HG03139 (cell line): Measurements from ENCODE around the gene HMBS.
"Not testable (repeated sequence)": the region's sequence is repeated elsewhere in the genome, so short reads cannot be mapped to it uniquely, and the experiment has no call there.

ENCODE experiments used
- ATAC-seq: cut with Tn5 transposase; IDR thresholded peaks from one replicate; pipeline ENCODE4 v1.9.1; 2021; ENCODE audit not compliant: unreplicated experiment

HMBS gene

GRCh38 chr11:119118227-119118626, 33.5 kb downstream of the HMBS start:
- no peak for ATAC-seq

GRCh38 chr11:119118946-119119345, 34.3 kb downstream of the HMBS start:
- no peak for ATAC-seq

GRCh38 chr11:119120639-119121007, 35.9 kb downstream of the HMBS start:
- ATAC-seq: no peak

GRCh38 chr11:119121008-119121810, 36.5 kb downstream of the HMBS start, which contains the start of gene HINFP:
Gene HINFP (plus strand): TSS chr11:119121580. CDS start chr11:119126945, 5,365 bp downstream.
- peak; percentile 97 for ATAC-seq

GRCh38 chr11:119121811-119122124, 37.1 kb downstream of the HMBS start:
- ATAC-seq: no peak

GRCh38 chr11:119125821-119126220, 41.1 kb downstream of the HMBS start:
- ATAC-seq: no peak

- no peak for ATAC-seq
Measured at GRCh38 chr11:119126675-119127268, 42.1 kb downstream of the HMBS start.

- ATAC-seq: no peak
Measured at GRCh38 chr11:119130662-119131061, 46.0 kb downstream of the HMBS start.

GRCh38 chr11:119134389-119134978, 49.8 kb downstream of the HMBS start:
- no peak for ATAC-seq

- not testable (repeated sequence) for ATAC-seq
Measured at GRCh38 chr11:119139276-119139675, 54.6 kb downstream of the HMBS start.
